GM12801 (cell line): Measurements from ENCODE around the gene RAP1GAP2.

Experiments used
- CTCF ChIP-seq: IDR thresholded peaks from one replicate; pipeline ENCODE4 v1.5.1; 2011; ENCODE audit warnings: control low read depth; ENCODE audit not compliant: insufficient read length; ENCODE audit errors: extremely low read depth

RAP1GAP2 gene

GRCh38 chr17:3020381-3020780, 224.1 kb downstream of the RAP1GAP2 start:
- TF ChIP-seq CTCF = no peak

GRCh38 chr17:3022197-3022596, 226.0 kb downstream of the RAP1GAP2 start:
- TF ChIP-seq CTCF = no peak

GRCh38 chr17:3024346-3024745, 228.1 kb downstream of the RAP1GAP2 start:
- TF ChIP-seq CTCF = no peak

- no peak for TF ChIP-seq CTCF
Measured at GRCh38 chr17:3025421-3026124, 229.3 kb downstream of the RAP1GAP2 start.

GRCh38 chr17:3026125-3026855, 230.1 kb downstream of the RAP1GAP2 start:
- no peak for TF ChIP-seq CTCF

- no peak for TF ChIP-seq CTCF
Measured at GRCh38 chr17:3026856-3027751, 230.9 kb downstream of the RAP1GAP2 start.

- no peak for TF ChIP-seq CTCF
Measured at GRCh38 chr17:3027786-3028532, 231.7 kb downstream of the RAP1GAP2 start.
